Panc1 (cell line): ENCODE measurements around the gene REV1. TPM values are rescaled to one million over a fixed set of nuclear protein-coding genes. Genes with fewer than 3 reads are reported as not detected.
"Not testable (repeated sequence)": the region's sequence is repeated elsewhere in the genome, so short reads cannot be mapped to it uniquely, and the experiment has no call there.

Source experiments
- ATAC-seq: fragments of 200-7000 bp; cut with Tn5 transposase; 2 replicates; pipeline ENCODE4 v1.9.1; 2020; ENCODE audit warnings: mild to moderate bottlenecking, moderate library complexity
- BruUV-seq: library from RNA; stranded (reverse); fragments of 400-500 nt; replicated peaks from 2 replicates; lab custom pipeline; 2021; lab: Mats Ljungman, UMichigan
- CTCF ChIA-PET: fragments of 300-600 bp; sonication (Branson Sonifier 250); formaldehyde crosslinking; loops from one replicate; lab custom pipeline; 2022; ENCODE audit warnings: antibody characterized with exemption; lab: Charles Lee
- POLR2A ChIA-PET: fragments of 300-600 bp; sonication (Branson Sonifier 250); formaldehyde crosslinking; loops from one replicate; lab custom pipeline; 2022; ENCODE audit warnings: antibody characterized with exemption; lab: Charles Lee
- DNase-seq: peaks from one replicate; pipeline ENCODE4 v3.0.0-alpha.2; 2010; ENCODE audit warnings: low read depth, low spot score
- H3K27ac ChIP-seq: 2 replicates; pipeline ENCODE4 v1.5.1; 2011; ENCODE audit warnings: mild to moderate bottlenecking, low read length, inconsistent platforms
- H3K27me3 ChIP-seq: fragments of 200-500 bp; sonication (Bioruptor generic); 2 replicates; pipeline ENCODE4 v1.6.0; 2014; ENCODE audit warnings: low read length, inconsistent platforms; ENCODE audit not compliant: control insufficient read depth, insufficient read depth
- H3K36me3 ChIP-seq: fragments of 200-500 bp; sonication (Bioruptor generic); 2 replicates; pipeline ENCODE4 v1.5.1; 2014; ENCODE audit warnings: inconsistent platforms, mild to moderate bottlenecking, low read length, moderate library complexity; ENCODE audit not compliant: control insufficient read depth, insufficient read depth
- H3K4me1 ChIP-seq: 2 replicates; pipeline ENCODE4 v1.5.1; 2011; ENCODE audit warnings: inconsistent platforms, mild to moderate bottlenecking, low read length, moderate library complexity; ENCODE audit not compliant: control insufficient read depth, insufficient read depth
- H3K4me3 ChIP-seq, 2 experiments: 2 replicates each; pipeline ENCODE4 v1.5.1; 2011 to 2012; ENCODE audit warnings: low read depth in 2 of 2, low read length in 2 of 2, mild to moderate bottlenecking in 2 of 2, inconsistent platforms in 1 of 2, moderate library complexity in 1 of 2
- H3K9me3 ChIP-seq: fragments of 200-500 bp; sonication (Bioruptor generic); 2 replicates; pipeline ENCODE4 v1.5.1; 2014; ENCODE audit warnings: low read depth, mild to moderate bottlenecking, inconsistent platforms, low read length, moderate library complexity; ENCODE audit not compliant: control insufficient read depth, insufficient read depth
- POLR2AphosphoS5 ChIP-seq: IDR thresholded peaks from 2 replicates; pipeline ENCODE4 v1.6.1; 2012; ENCODE audit warnings: mild to moderate bottlenecking, low read depth, low read length, moderate library complexity
- SIN3A ChIP-seq: IDR thresholded peaks from 2 replicates; pipeline ENCODE4 v1.6.1; 2012; ENCODE audit warnings: low read depth, mild to moderate bottlenecking, low read length, moderate library complexity, borderline replicate concordance; ENCODE audit not compliant: insufficient read depth
- TCF7L2 ChIP-seq: IDR thresholded peaks from 2 replicates; pipeline ENCODE4 v1.6.1; 2011; ENCODE audit warnings: mild to moderate bottlenecking, low read depth, low read length, inconsistent platforms
- in situ Hi-C: cut with HindIII; loops from 2 replicates; pipeline ENCODE4 v1.10.0; 2016; ENCODE audit warnings: low sequenced_read_pairs, low pct_unique_long_range_greater_than_20kb
- intact Hi-C: fragments of 100-400 bp; cut with micrococcal nuclease; formaldehyde crosslinking; loops from one replicate; pipeline ENCODE4 v1.10.0; 2022; ENCODE audit not compliant: unreplicated experiment
- total RNA-seq: library from RNA; stranded (reverse); gene quantifications from one replicate; pipeline ENCODE4 v1.2.1, GENCODE V29; 2021; ENCODE audit not compliant: unreplicated experiment
- TF ChIP-seq, protein P1 (sequence below): fragments of 450-650 bp; IDR thresholded peaks from 2 replicates; pipeline ENCODE4 v1.5.1; 2017; ENCODE audit warnings: mild to moderate bottlenecking
- TF ChIP-seq, protein P2 (sequence below), 2 experiments: IDR thresholded peaks; 2 replicates each; pipeline ENCODE4 v1.6.1; 2011 to 2012; ENCODE audit warnings: low read depth in 2 of 2, control low read depth in 1 of 2, low read length in 1 of 2, mild to moderate bottlenecking in 1 of 2, moderate library complexity in 1 of 2; ENCODE audit not compliant: insufficient read depth in 1 of 2

REV1 gene
- total RNA-seq, 1 experiment from 2014 or later = 35.0 TPM

DNA sequence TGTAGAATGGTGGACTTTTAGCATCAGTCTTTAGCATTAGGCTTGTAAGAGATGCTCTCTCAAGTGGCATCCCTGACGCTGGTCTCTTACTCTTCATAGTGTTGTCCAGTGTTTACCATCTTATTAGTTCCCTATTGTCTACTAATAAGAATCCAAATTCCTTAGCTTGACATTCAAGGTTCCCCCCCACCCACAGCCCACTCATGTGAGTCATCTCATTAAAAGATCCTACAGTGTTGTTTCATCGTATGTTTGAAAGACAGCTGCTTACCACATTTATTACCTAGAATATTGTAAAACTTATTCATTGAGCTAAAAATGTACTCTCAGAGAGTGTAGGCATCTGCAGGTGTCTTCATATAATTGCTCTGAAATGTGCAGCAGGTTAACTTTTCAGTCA, 124.2 kb downstream of the REV1 start:
- ChIA-PET CTCF (no interaction called here), POLR2A (no interaction called here)
- Histone ChIP-seq H3K27ac (no peak overlapping the region), H3K36me3 (peaks cover 48% of the 10 kb centered on the region), H3K9me3 (no peaks in the 10 kb centered on the region), H3K4me1 (no peaks in the 10 kb centered on the region), H3K4me3 (no peak overlapping the region), H3K27me3 (no peaks in the 10 kb centered on the region)
- DNase-seq (no peak), ATAC-seq (no peak)
- TF ChIP-seq, protein P1, sequence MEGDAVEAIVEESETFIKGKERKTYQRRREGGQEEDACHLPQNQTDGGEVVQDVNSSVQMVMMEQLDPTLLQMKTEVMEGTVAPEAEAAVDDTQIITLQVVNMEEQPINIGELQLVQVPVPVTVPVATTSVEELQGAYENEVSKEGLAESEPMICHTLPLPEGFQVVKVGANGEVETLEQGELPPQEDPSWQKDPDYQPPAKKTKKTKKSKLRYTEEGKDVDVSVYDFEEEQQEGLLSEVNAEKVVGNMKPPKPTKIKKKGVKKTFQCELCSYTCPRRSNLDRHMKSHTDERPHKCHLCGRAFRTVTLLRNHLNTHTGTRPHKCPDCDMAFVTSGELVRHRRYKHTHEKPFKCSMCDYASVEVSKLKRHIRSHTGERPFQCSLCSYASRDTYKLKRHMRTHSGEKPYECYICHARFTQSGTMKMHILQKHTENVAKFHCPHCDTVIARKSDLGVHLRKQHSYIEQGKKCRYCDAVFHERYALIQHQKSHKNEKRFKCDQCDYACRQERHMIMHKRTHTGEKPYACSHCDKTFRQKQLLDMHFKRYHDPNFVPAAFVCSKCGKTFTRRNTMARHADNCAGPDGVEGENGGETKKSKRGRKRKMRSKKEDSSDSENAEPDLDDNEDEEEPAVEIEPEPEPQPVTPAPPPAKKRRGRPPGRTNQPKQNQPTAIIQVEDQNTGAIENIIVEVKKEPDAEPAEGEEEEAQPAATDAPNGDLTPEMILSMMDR = no peak
- TF ChIP-seq TCF7L2 = no peak
- no peak for TF ChIP-seq POLR2AphosphoS5
- TF ChIP-seq, protein P2, sequence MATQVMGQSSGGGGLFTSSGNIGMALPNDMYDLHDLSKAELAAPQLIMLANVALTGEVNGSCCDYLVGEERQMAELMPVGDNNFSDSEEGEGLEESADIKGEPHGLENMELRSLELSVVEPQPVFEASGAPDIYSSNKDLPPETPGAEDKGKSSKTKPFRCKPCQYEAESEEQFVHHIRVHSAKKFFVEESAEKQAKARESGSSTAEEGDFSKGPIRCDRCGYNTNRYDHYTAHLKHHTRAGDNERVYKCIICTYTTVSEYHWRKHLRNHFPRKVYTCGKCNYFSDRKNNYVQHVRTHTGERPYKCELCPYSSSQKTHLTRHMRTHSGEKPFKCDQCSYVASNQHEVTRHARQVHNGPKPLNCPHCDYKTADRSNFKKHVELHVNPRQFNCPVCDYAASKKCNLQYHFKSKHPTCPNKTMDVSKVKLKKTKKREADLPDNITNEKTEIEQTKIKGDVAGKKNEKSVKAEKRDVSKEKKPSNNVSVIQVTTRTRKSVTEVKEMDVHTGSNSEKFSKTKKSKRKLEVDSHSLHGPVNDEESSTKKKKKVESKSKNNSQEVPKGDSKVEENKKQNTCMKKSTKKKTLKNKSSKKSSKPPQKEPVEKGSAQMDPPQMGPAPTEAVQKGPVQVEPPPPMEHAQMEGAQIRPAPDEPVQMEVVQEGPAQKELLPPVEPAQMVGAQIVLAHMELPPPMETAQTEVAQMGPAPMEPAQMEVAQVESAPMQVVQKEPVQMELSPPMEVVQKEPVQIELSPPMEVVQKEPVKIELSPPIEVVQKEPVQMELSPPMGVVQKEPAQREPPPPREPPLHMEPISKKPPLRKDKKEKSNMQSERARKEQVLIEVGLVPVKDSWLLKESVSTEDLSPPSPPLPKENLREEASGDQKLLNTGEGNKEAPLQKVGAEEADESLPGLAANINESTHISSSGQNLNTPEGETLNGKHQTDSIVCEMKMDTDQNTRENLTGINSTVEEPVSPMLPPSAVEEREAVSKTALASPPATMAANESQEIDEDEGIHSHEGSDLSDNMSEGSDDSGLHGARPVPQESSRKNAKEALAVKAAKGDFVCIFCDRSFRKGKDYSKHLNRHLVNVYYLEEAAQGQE (IDR thresholded peaks at IDR 0.05; ENCODE audit: insufficient read depth in 1 of 2, low read depth in 2 of 2, low read length in 1 of 2) = no peak
- TF ChIP-seq SIN3A = no peak
- no TSS peak for BruUV-seq
- intact Hi-C loops = no loop called here
- in situ Hi-C loops = no loop called here

DNA sequence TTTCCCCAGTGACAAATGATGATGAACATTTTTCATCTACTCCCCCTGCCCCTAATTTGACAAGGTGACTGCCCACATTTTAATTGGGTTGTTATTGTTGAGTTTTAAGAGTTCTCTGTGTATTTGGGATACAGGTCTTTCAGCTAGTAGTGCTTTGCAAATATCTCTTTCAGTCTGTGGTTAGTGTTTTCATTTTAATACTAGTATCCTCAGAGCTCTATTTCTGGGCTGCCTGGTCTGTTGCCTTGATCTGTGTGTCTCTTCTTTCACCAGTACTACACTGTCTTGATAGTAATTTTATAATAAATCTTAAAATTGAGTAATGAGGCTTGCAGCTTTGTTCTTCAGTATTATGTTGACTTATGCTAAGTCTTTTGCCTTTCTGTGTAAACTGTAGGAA, 133.0 kb downstream of the REV1 start:
- Histone ChIP-seq H3K36me3 (peaks cover 3% of the 10 kb centered on the region; the same call in 1 of the 2 replicates), H3K4me3 (no peak overlapping the region), H3K27ac (no peak overlapping the region), H3K9me3 (no peaks in the 10 kb centered on the region), H3K4me1 (no peaks in the 10 kb centered on the region), H3K27me3 (no peaks in the 10 kb centered on the region)
- intact Hi-C loops = no loop called here
- CTCF ChIA-PET = no interaction called here
- ATAC-seq (no peak), DNase-seq (no peak)
- BruUV-seq = no TSS peak
- in situ Hi-C loops = no loop called here
- no peak for TF ChIP-seq SIN3A
- no peak for TF ChIP-seq TCF7L2
- TF ChIP-seq, protein P2 (IDR thresholded peaks at IDR 0.05; ENCODE audit: insufficient read depth in 1 of 2, low read depth in 2 of 2, low read length in 1 of 2) = no peak
- no peak for TF ChIP-seq POLR2AphosphoS5
- TF ChIP-seq, protein P1 = no peak
- POLR2A ChIA-PET = interaction anchor here (0.5 kb wide), 1 partner anchor 17 kb away, joined by 8 read pairs; no protein-coding TSS in a partner anchor

DNA sequence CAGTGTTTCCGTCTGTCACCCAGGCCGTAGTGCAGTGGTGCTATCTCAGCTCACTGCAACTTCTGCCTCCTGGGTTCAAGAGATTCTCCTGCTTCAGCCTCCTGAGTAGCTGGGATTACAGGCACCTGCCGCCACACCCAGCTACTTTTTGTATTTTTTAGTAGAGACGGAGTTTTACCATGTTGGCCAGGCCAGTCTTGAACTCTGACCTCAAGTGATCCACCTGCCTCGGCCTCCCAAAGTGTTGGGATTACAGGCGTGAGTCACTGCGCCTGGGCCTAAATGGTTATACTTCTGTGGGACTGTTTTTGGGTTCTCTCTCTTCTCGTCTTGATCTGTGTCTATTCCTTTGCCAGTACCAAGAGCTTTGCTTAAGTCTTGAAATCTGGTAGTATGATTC, 135.0 kb downstream of the REV1 start:
- H3K9me3 ChIP-seq, DNase-seq, BruUV-seq, H3K27me3 ChIP-seq, in situ Hi-C loops, H3K4me1 ChIP-seq, POLR2A ChIA-PET, H3K36me3 ChIP-seq, H3K27ac ChIP-seq, intact Hi-C loops, CTCF ChIA-PET, H3K4me3 ChIP-seq, ATAC-seq: not testable (repeated sequence)
